Measurements from ENCODE around the gene STK35. TPM values are rescaled to one million over a fixed set of nuclear protein-coding genes. Genes with fewer than 3 reads are reported as not detected.

The STK35 gene
- polyA plus RNA-seq, 1 donor from 2014 or later, result 10.8 TPM

DNA sequence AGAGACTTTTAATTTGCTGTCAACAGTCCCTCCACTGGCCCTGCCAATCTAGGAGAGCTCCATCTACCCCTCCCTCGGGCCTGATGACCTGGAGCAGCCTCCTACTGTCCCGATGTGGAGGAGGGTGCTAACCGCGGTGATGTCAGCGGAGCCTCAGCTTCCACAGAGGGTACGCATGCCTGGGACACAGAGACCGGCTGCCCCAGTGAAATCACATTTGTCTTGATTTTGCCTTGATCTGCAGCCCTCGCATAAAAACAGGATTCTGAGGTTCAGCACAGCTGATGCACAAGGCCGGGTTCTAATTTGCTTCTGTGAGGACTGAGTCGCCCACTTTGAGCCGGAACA is 77.6 kb downstream of the STK35 start:
- Histone ChIP-seq H2AFZ (ENCODE audit: low read depth, low read length) (no peak overlapping the region), H3K9me2 (ENCODE audit: insufficient read depth, low read length) (no peaks in the 10 kb centered on the region), H3K4me2 (ENCODE audit: low read length) (no peak overlapping the region), H3K79me2 (replicated peaks; ENCODE audit: insufficient read depth, low read length) (no peaks in the 10 kb centered on the region), H3K27me3 (ENCODE audit: insufficient read depth, low read depth, low read length) (no peaks in the 10 kb centered on the region), H3K9ac (ENCODE audit: low read length) (no peak overlapping the region), H3F3A (ENCODE audit: insufficient read depth, low read length, poor library complexity, severe bottlenecking) (no peaks in the 10 kb centered on the region), H3K4me3 (ENCODE audit: low read length) (no peak overlapping the region), H4K20me1 (ENCODE audit: insufficient read depth) (no peaks in the 10 kb centered on the region), H3K27ac (ENCODE audit: low read length) (no peak overlapping the region), H3K9me3 (ENCODE audit: low read length) (no peaks in the 10 kb centered on the region), H3K36me3 (ENCODE audit: insufficient read depth, low read length) (no peaks in the 10 kb centered on the region)
- TF ChIP-seq MXI1 (conservative IDR thresholded peaks at IDR 0.05; ENCODE audit: poor library complexity, severe bottlenecking) (no peak), SMC3 (conservative IDR thresholded peaks at IDR 0.05; ENCODE audit: poor library complexity) (no peak), RAD21 (conservative IDR thresholded peaks at IDR 0.05) (no peak), EZH2 (IDR thresholded peaks at IDR 0.05; ENCODE audit: borderline replicate concordance, insufficient read depth, low read length, poor library complexity, severe bottlenecking) (no peak), EP300 (conservative IDR thresholded peaks at IDR 0.05; ENCODE audit: poor library complexity, severe bottlenecking) (no peak), TAF1 (IDR thresholded peaks at IDR 0.05; ENCODE audit: low read depth) (no peak), POLR2AphosphoS5 (IDR thresholded peaks at IDR 0.05) (no peak), CTCF (IDR thresholded peaks at IDR 0.05; ENCODE audit: poor library complexity, severe bottlenecking) (no peak)
- TF ChIP-seq, protein P1, sequence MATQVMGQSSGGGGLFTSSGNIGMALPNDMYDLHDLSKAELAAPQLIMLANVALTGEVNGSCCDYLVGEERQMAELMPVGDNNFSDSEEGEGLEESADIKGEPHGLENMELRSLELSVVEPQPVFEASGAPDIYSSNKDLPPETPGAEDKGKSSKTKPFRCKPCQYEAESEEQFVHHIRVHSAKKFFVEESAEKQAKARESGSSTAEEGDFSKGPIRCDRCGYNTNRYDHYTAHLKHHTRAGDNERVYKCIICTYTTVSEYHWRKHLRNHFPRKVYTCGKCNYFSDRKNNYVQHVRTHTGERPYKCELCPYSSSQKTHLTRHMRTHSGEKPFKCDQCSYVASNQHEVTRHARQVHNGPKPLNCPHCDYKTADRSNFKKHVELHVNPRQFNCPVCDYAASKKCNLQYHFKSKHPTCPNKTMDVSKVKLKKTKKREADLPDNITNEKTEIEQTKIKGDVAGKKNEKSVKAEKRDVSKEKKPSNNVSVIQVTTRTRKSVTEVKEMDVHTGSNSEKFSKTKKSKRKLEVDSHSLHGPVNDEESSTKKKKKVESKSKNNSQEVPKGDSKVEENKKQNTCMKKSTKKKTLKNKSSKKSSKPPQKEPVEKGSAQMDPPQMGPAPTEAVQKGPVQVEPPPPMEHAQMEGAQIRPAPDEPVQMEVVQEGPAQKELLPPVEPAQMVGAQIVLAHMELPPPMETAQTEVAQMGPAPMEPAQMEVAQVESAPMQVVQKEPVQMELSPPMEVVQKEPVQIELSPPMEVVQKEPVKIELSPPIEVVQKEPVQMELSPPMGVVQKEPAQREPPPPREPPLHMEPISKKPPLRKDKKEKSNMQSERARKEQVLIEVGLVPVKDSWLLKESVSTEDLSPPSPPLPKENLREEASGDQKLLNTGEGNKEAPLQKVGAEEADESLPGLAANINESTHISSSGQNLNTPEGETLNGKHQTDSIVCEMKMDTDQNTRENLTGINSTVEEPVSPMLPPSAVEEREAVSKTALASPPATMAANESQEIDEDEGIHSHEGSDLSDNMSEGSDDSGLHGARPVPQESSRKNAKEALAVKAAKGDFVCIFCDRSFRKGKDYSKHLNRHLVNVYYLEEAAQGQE (IDR thresholded peaks at IDR 0.05; ENCODE audit: borderline replicate concordance), result no peak

GRCh38 chr20:2179949-2180348 is 78.3 kb downstream of the STK35 start:
- H4K20me1 ChIP-seq (ENCODE audit: insufficient read depth), result no peaks in the 10 kb centered on the region
- no peaks in the 10 kb centered on the region for H3F3A ChIP-seq (ENCODE audit: insufficient read depth, low read length, poor library complexity, severe bottlenecking)
- no peak overlapping the region for H3K4me3 ChIP-seq (ENCODE audit: low read length)
- H3K4me2 ChIP-seq (ENCODE audit: low read length), result no peak overlapping the region
- no peaks in the 10 kb centered on the region for H3K36me3 ChIP-seq (ENCODE audit: insufficient read depth, low read length)
- no peaks in the 10 kb centered on the region for H3K27me3 ChIP-seq (ENCODE audit: insufficient read depth, low read depth, low read length)
- H3K9me2 ChIP-seq (ENCODE audit: insufficient read depth, low read length), result no peaks in the 10 kb centered on the region
- no peak overlapping the region for H2AFZ ChIP-seq (ENCODE audit: low read depth, low read length)
- H3K9ac ChIP-seq (ENCODE audit: low read length), result no peak overlapping the region
- TF ChIP-seq SMC3 (conservative IDR thresholded peaks at IDR 0.05; ENCODE audit: poor library complexity) (no peak), CTCF (IDR thresholded peaks at IDR 0.05; ENCODE audit: poor library complexity, severe bottlenecking) (no peak), EZH2 (IDR thresholded peaks at IDR 0.05; ENCODE audit: borderline replicate concordance, insufficient read depth, low read length, poor library complexity, severe bottlenecking) (no peak), MXI1 (conservative IDR thresholded peaks at IDR 0.05; ENCODE audit: poor library complexity, severe bottlenecking) (no peak), TAF1 (IDR thresholded peaks at IDR 0.05; ENCODE audit: low read depth) (no peak), EP300 (conservative IDR thresholded peaks at IDR 0.05; ENCODE audit: poor library complexity, severe bottlenecking) (no peak)
- no peaks in the 10 kb centered on the region for H3K79me2 ChIP-seq (replicated peaks; ENCODE audit: insufficient read depth, low read length)
- no peaks in the 10 kb centered on the region for H3K9me3 ChIP-seq (ENCODE audit: low read length)
- H3K27ac ChIP-seq (ENCODE audit: low read length), result no peak overlapping the region

Measured in neural cell (in vitro differentiated cells).